ENCODE data around the gene MUS81. TPM values are rescaled to one million over a fixed set of nuclear protein-coding genes. Genes with fewer than 3 reads are reported as not detected.

Gene MUS81
- total RNA-seq, 1 donor = 71.2 TPM

GRCh38 chr11:65849366-65849765 is 10.9 kb upstream of the MUS81 start:
- H3K4me3 ChIP-seq (ENCODE audit: low read depth, low read length) = no peak overlapping the region
- TF ChIP-seq CTCF (IDR thresholded peaks at IDR 0.05; ENCODE audit: insufficient read depth, low read depth, low read length) = no peak
- DNase-seq (ENCODE audit: low read depth) = no peak

- no peak for DNase-seq (ENCODE audit: low read depth)
- no peak overlapping the region for H3K4me3 ChIP-seq (ENCODE audit: low read depth, low read length)
Observed at GRCh38 chr11:65849771-65850216, 10.4 kb upstream of the MUS81 start.

GRCh38 chr11:65850217-65851082 is 9.8 kb upstream of the MUS81 start:
- H3K4me3 ChIP-seq (ENCODE audit: low read depth, low read length) = no peak overlapping the region
- no peak for DNase-seq (ENCODE audit: low read depth)
- no peak for TF ChIP-seq CTCF (IDR thresholded peaks at IDR 0.05; ENCODE audit: insufficient read depth, low read depth, low read length)

More at GRCh38 chr11:65849771-65850216, 10.4 kb upstream of the MUS81 start:
- no peak for TF ChIP-seq CTCF (IDR thresholded peaks at IDR 0.05; ENCODE audit: insufficient read depth, low read depth, low read length)

GRCh38 chr11:65851083-65851579 is 9.1 kb upstream of the MUS81 start:
- H3K4me3 ChIP-seq (ENCODE audit: low read depth, low read length) = no peak overlapping the region
- peak; percentile 53 for TF ChIP-seq CTCF (IDR thresholded peaks at IDR 0.05; ENCODE audit: insufficient read depth, low read depth, low read length)
- no peak for DNase-seq (ENCODE audit: low read depth)

- TF ChIP-seq CTCF (IDR thresholded peaks at IDR 0.05; ENCODE audit: insufficient read depth, low read depth, low read length) = no peak
- no peak for DNase-seq (ENCODE audit: low read depth)
- H3K4me3 ChIP-seq (ENCODE audit: low read depth, low read length) = no peak overlapping the region
Observed at GRCh38 chr11:65851811-65852507, 8.3 kb upstream of the MUS81 start.

- H3K4me3 ChIP-seq (ENCODE audit: low read depth, low read length) = no peak overlapping the region
- DNase-seq (ENCODE audit: low read depth) = no peak
- TF ChIP-seq CTCF (IDR thresholded peaks at IDR 0.05; ENCODE audit: insufficient read depth, low read depth, low read length) = no peak
Observed at GRCh38 chr11:65852508-65853245, 7.6 kb upstream of the MUS81 start.

Measured in fibroblast of villous mesenchyme (primary cell).